NCI-H1417 treated with DMSO at 0.1 percent for 48 hours (cell line): ENCODE results near the gene FAM222A.

Experiments used
- DNase-seq: peaks from one replicate; lab custom pipeline; 2025; lab: John Stamatoyannopoulos, UW

The FAM222A gene

GRCh38 chr12:109758426-109759420 is 45.1 kb downstream of the FAM222A start:
- no peak for DNase-seq

GRCh38 chr12:109759595-109759994 is 46.0 kb downstream of the FAM222A start:
- no peak for DNase-seq

GRCh38 chr12:109760031-109760929 is 46.7 kb downstream of the FAM222A start:
- DNase-seq = no peak

- no peak for DNase-seq
These were observed 47.6 kb downstream of the FAM222A start for GRCh38 chr12:109760930-109761921.

- DNase-seq = no peak
These were observed 48.5 kb downstream of the FAM222A start for GRCh38 chr12:109762071-109762672.

- no peak for DNase-seq
These were observed 49.1 kb downstream of the FAM222A start for GRCh38 chr12:109762673-109763191.

- DNase-seq = no peak
These were observed 49.7 kb downstream of the FAM222A start for GRCh38 chr12:109763201-109763841.

- DNase-seq = no peak
These were observed 50.5 kb downstream of the FAM222A start for GRCh38 chr12:109764123-109764522.

- DNase-seq = no peak
These were observed 51.3 kb downstream of the FAM222A start for GRCh38 chr12:109764776-109765445.

- DNase-seq = no peak
These were observed 51.8 kb downstream of the FAM222A start for GRCh38 chr12:109765446-109765810.

- DNase-seq = no peak
These were observed 52.7 kb downstream of the FAM222A start for GRCh38 chr12:109766251-109766778.

GRCh38 chr12:109767456-109767855 is 53.8 kb downstream of the FAM222A start:
- DNase-seq = no peak

- no peak for DNase-seq
These were observed 54.6 kb downstream of the FAM222A start for GRCh38 chr12:109767991-109768900.

GRCh38 chr12:109768901-109769670 is 55.5 kb downstream of the FAM222A start:
- no peak for DNase-seq

GRCh38 chr12:109770104-109770860 is 56.7 kb downstream of the FAM222A start:
- DNase-seq = no peak

- DNase-seq = no peak
These were observed 57.4 kb downstream of the FAM222A start for GRCh38 chr12:109770861-109771670.
